HG03159 (cell line): ENCODE results near the gene MTG1.
"Not testable (repeated sequence)": the region's sequence is repeated elsewhere in the genome, so short reads cannot be mapped to it uniquely, and the experiment has no call there.

Experiments used
- ATAC-seq: cut with Tn5 transposase; IDR thresholded peaks from one replicate; pipeline ENCODE4 v1.9.1; 2021; ENCODE audit warnings: mild to moderate bottlenecking, moderate library complexity; ENCODE audit not compliant: unreplicated experiment

MTG1 gene

DNA sequence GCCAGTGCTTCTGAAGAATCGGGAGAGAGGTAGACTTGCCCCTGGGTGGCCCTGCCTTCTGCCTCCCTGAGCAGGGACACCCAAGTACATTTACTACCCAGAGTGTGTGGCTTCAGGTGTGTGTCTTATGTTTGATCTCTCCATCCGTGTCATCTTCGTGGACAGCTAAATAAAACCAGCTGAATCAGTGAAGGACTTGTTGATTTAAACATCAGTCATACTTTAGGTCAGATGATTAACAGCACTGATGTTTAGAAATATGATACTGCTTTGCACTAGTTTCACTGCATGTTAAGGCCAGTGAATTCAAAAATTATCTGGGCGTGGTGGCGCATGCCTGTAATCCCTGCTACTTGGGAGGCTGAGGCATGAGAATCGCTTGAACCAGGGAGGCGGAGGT, 4.0 kb downstream of the MTG1 start:
- ATAC-seq: no peak

DNA sequence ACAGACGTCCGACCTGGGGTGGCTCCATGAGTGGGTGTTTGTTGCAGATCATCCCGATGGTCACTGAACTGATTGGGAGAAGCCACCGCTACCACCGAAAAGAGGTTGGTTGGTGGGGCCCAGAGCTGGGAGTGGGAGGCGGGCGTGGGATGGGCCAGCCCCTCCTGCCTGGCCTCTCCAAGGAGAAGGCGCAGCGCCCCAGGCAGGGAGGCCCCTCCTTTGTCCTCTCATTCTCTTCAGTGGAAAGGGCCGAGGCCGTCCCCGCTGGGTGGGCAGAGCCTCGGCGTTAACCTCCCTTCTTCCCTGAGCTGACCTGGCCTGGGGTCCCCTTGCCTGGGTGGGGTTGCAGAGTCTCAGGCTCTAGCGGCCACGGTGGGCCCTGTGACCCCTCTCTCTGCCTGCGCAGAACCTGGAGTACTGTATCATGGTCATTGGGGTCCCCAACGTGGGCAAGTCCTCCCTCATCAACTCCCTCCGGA, 5.2 kb downstream of the MTG1 start:
- no peak for ATAC-seq

DNA sequence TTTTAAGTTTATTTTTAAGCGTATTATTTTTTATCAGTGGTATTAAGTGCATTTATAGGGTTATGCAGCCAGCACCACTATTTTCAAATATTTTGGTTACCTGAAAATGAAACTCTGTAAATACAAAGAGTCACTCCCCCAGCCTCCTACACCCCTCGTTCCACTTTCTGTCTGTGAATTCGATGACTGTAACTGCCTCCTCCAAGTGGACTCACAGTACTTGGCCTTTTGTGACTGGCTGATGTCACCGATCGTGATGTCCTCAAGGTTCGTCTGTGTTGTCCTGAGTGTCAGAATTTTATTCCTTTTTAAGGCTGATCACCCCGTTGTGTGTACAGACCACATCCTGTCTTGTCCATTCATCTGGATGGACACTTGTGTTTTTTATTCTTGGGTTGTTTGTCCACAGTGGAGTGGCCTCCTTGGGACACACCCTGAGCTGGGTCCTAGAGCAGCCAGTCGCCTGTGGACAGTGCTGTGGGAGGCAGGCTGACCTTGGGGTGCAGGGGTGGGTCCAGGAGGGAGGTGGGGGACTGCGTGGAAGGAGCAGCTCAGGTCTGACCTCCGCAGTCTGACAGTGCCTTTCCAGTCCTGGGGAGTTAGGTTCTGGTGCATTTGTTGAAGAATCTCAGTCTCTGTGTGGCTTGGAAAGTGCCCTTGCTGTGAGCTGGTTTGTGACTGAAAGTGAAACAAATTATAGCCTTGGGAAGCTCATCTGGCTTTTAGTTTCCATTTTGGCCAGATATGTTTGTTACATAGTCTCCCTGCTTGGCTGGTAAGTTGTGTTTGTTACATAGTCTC, 6.9 kb downstream of the MTG1 start:
- peak; percentile 70 for ATAC-seq

DNA sequence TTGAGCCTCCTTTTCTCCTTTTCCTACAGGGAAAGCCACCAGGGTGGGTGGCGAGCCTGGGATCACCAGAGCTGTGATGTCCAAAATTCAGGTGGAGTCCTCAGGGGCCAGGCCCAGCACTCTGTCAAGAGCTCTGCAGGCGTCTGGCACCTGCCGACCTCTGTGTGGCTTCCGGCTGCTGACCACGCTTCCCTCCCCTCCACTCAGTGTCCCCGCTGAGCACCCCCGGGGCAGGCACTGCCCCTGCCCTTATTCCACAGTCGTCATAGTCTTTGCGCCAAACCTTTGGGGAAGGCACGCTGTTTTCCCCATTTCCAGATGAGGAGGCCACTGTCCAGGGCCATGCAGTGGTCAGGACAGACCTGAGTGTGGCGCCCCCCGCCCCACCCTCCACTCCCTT, 7.5 kb downstream of the MTG1 start:
- ATAC-seq: peak; percentile 16

DNA sequence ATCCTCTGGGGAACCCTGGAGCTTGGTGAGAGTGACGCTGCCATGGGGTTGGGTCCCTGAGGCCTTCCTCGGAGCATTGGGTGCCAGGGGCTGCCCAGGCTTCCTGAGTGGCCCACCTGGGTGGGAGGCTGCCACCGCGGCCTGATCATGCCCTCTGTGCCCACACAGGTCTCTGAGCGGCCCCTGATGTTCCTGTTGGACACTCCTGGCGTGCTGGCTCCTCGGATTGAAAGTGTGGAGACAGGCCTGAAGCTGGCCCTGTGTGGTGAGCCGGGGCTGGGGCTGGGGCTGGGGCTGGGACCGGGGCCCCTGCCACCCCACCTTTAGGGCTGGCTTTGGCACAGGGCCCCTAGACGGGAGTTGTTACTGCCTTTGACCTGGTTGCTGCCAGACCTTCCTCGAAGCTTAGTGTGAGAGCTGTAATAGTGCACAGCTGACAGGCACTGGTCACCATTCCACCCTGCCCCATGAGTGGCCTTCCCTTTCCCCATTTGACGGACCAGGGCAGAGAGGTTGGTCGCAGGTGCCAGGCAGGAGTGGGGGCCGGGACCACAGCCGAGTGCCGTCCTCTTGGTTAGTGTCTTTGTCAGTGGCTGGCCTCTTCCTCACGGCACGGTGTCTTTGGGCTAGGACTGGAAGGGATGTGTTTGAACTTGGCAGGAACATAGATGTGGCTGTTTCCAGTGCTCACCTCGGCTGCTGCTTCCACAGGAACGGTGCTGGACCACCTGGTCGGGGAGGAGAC, 8.2 kb downstream of the MTG1 start:
- no peak for ATAC-seq

DNA sequence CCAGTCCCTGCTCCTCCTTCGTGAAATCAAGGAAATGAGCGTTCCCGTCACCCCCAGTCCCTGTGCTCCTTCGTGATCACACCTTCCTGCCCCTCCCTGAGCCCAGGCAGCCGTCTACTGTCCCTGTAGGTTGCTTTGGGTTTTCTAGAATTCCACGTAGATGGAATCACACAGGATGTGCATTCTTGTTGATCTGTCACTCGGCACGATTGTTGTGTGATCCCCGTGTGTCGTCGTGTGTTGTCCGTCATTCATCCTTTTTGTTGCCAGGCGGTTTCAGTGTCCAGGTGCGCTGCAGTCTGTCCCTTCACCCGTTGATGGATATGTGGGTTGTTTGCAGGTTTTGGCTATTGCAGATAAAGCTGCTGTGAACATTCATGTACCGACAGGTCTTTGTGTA, 9.4 kb downstream of the MTG1 start:
- ATAC-seq: no peak

DNA sequence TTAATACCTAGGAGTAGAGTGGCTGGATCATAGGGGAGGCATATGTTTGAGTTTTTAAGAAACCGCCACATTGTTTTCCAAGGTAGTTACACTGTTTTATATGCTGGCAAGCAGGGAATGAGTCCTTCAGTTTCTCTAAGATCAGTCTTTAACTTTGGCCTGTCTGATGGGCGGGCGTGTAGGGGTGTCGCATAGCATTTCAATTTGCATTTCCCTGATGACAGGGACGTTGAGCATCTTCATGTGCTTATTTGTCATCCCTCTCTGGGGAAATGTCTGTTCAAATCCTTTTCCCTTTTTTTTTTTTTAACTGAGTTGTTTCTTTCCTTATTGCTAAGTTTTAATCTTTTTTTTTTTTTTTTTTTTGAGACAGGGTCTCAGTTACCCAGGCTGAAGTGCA, 9.8 kb downstream of the MTG1 start:
- ATAC-seq: no peak

DNA sequence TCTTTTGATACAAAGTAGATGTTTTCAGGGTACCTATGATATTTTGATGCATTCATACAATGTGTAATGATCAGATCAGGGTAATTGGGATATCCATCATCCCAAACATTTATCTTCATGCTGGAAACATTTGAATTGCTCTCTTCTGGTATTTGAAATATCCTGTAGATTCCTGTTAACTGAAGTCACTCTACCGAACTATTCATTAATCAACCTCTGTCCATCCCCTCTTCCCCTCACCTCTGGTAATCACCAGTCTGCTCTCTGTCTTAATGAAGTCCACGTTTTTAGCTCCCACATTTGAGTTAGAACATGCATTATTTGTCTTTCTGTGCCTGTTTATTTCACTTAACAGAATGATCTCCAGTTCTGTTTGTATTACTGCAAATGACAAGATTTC, 11.3 kb downstream of the MTG1 start:
- no peak for ATAC-seq

DNA sequence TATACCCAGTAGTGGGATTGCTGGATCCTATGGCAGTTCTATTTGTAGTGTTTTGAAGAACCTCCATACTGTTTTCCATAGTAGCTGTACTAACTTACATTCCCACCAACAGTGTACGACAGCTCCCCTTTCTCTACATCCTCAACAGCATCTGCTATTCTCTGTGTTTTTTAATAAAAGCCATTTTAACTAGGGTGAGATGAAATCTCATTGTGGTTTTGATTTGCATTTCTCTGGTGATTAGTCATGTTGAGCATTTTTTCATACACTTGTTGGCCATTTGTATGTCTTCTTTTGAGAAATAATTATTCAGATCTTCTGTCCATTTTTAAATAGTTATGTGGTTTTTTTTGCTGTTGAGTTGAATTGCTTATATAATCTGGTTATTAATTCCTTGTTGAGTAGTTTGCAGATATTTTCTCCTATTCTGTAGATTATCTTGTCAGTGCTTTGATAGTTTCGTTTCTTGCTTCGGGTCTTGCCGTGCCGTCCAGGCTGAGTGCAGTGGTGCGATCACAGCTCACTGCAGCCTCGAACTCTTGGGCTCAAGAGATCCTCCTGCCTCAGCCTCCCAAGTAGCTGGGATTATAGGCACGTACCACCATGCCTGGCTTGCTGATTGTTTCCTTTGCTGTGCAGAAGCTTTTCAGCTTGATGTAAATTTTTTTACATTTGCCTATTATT, 12.0 kb downstream of the MTG1 start:
- peak; percentile 44 for ATAC-seq

DNA sequence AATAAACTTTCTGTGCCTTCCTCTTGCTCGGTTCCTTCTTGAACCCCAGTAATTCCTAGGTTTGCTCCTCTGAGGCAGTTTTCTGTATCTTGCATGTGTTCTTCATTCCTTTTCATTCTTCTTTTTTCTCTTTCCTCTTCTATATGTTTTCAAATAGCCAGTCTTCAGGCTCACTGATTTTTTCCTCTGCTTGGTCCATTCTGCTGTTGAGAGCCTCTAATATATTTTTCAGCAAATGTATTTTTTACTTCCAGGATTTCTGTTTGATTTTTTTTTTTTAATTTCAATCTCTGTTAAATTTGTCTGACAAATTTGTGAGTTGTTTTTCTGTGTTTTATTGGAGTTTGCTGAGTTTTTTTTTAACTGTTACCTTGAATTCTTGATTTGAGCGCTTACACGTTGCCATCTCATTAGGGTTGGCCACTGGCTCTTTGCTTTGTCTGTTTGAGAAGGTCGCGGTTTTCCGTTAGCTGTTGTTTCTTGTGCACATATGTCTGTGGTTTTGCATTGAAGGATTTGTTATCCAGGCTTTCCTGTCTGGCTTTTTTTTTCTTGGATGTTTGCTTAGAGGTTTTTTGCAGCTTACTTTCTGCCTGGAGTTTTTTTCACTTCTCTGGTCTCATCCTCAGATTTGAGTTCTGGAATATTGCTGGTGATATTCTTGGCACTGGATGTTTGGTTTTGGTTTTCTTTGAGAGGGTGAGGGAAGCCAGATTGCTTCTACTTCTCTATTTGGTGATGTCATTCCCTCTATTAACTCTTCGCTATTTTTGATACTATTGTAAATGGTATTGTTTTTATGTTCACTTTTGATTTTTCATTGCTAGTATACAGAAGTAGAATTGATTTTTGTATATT, 17.8 kb downstream of the MTG1 start:
- ATAC-seq: no peak

DNA sequence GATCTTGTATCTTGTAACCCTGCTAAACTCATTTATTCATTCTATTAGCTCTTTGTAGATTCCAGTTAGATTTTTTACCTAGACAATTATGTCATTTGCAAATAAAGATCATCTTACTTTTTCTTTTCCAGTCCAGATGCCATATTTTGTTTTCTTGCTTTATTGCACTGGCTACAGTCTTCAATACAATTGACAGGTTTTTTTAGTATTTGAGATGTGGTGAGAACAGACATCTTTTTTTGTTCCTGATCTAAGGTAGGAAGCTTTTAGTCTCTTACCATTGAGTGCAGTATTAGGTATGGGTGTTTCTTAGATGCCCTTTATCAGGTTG, 18.4 kb downstream of the MTG1 start:
- ATAC-seq: no peak

DNA sequence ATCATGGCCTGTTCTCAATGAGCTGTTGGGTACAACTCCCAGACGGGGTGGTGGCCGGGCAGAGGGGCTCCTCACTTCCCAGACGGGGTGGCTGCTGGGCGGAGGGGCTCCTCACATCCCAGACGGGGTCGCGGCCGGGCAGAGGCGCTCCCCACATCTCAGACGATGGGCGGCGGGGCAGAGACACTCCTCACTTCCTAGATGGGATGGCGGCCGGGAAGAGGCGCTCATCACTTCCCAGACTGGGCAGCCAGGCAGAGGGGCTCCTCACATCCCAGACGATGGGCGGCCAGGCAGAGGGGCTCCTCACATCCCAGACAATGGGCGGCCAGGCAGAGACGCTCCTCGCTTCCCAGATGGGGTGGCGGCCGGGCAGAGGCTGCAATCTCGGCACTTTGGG, 20.4 kb downstream of the MTG1 start:
- ATAC-seq: not testable (repeated sequence)

DNA sequence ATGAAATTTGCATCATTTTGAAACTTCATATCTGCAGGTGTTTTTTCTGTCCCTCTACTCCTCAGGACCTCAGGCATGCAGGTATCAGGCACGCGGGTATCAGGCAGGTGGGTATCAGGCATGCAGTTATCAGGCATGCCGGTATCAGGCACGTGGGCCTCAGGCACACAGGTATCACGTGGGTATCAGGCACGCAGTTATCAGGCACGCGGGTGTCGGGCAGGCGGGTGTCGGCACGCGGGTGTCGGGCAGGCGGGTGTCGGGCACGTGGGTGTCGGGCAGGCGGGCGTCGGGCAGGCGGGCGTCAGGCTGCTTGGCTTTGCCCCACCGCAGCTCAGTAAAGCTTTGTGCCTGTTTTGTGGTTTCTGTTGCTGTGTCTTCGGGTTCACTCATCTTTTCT, 21.8 kb downstream of the MTG1 start:
- ATAC-seq: no peak

DNA sequence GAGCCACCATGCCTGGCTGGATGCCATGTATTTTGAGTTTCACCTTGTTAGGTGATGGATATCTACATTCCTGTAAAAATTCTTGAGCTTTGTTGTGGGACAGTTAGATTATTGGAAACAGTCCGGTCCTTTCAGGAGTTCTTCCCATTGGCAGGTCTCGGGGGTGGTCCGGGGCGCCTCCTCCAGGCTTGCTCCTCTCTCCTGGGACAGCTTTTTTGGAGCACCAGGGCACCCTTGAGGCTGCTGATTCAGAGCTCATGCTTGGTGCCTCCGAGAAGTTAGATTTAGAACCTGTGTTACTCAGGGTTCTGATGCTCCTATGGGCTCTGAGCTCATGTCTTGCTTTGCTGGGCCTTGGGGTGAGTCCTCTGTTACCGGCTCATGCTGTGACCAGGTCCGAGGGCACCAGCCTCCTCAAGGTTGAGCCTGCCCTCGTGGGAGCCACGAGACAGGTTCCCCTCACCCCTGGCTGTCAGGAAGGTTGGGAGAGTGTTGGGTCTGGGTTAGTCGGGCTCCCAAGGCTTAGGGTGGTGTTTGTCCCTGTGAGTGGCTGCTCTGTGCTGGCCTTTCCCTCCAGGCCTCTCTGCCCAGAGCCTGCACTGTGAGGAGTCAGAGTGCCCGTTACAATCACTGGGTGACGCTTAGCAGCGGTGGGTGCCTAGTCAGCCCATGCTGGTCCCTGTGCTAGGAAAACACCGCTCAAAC, 24.5 kb downstream of the MTG1 start:
- ATAC-seq: no peak

DNA sequence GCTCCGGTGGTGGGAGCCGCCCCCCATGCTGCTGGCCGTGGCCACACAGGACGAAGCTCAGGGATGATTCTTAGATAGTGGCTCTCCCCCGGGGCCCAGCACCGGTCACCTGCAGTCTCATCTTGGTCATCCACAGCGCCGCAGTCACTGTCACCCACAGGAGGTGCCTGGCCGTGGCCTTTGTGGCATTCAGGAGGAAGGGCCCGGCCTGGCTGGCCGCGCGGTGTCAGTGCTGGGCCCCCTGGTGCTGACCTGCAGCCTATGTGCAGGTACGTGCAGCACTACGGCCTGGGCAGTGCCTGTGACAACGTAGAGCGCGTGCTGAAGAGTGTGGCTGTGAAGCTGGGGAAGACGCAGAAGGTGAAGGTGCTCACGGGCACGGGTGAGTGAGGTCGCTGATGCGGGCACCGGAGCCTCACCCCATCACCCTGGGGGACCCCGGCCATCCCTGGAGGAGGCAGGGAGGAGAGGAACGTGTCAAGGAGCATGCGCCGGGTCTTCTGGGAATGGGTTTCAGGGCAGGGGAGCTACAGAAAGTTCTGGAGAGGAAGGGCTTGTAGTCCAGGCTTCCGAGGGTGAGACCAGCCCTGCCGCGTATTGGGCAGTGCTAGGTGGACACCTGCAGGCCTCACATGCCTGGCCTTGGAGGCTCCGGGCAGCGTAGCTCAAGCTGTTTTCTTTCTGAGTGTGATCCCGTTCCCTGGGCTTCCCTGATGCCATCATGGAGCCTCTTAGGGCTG, 25.4 kb downstream of the MTG1 start:
- ATAC-seq: no peak

DNA sequence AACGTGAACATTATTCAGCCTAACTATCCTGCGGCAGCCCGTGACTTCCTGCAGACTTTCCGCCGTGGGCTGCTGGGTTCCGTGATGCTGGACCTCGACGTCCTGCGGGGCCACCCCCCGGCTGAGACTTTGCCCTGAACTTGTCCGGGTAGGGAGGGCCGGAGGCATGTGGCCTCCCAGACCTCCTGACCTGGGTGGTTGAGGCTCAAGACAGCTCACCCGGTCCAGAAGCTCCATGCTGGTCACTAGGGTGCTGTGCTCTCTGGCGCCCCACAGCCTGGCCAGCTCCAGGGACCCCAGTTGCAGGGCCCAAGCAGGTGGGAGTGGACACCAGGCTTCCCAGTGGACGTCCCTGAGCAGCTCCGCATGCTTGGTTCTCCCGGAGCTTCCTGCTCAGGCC, 26.1 kb downstream of the MTG1 start:
- no peak for ATAC-seq

DNA sequence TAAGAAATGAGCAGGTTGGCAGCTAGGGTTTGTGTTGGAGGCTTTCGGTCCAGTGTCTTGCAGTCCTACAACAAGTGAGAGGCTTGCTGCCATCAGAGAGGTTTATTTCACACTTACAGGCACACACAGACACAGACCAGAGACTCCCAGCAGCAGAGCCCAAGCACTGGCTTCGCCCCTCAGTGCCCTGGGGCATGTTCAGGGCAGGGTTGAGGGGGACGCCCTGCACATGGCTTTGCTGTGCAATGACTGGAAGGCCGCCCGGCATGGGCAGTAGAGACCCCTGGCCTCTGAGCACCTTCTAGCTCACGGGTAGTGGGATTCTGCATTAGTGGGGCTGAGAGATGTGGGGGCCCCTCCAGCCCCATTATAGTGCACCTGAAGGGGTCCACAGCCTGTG, 26.6 kb downstream of the MTG1 start:
- ATAC-seq: no peak

DNA sequence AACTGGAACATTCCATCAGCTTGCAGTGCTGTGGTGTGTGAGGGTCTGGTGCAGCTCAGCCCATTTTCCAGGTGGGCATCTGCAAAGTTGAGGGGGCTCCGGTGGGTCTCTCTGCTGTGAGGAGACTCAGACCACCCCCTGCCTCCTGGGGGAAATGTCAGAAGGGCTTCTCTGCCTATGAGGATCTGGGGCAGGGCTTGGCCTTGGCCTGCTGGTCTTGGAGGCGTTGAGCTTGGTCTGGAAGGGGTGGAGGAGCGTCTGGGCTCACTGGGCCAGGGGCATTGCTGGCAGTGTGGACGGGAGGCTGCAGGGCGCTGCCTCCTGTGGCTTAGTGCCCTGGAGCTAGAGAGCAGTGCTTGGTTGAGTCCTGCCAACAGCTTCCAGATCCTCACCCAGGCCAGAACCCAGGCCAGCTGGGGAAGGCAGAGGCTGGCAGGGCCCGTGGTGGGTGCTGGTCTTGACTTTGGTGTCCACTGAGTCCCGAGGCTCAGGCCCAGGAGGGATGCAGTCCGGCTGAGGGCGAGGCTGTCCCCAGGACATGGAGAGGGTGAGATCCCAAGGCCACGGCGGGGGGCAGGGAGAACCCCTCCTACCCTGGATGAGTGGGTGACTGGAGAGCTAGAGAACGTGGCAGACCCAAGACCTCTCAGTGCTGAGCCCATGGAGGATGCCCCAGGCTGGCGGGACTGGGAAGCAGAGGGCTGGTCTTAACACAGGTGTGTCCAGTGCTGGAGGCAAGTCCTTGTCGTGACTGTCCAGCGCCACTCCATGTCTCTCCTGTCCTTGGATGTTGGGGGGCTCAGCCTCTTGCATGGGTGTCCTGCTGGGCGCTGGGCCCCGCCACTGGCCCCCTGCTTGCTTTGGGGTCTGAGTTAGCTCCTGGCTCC, 27.6 kb downstream of the MTG1 start:
- no peak for ATAC-seq
